PC-3 (cell line): ENCODE data around the gene CHAC2. TPM values are rescaled to one million over a fixed set of nuclear protein-coding genes. Genes with fewer than 3 reads are reported as not detected.
A peak's percentile ranks its signal among the peaks of the same experiment; 100 is the strongest.

Source experiments
- ATAC-seq: fragments of 200-7000 bp; cut with Tn5 transposase; 2 replicates; pipeline ENCODE4 v1.9.1; 2020; ENCODE audit warnings: mild to moderate bottlenecking, moderate library complexity
- BruUV-seq: library from RNA; stranded (reverse); fragments of 400-500 nt; replicated peaks from 2 replicates; lab custom pipeline; 2021; lab: Mats Ljungman, UMichigan
- CTCF ChIA-PET: fragments of 300-600 bp; sonication (Branson Sonifier 250); formaldehyde crosslinking; loops from one replicate; lab custom pipeline; 2022; ENCODE audit warnings: antibody characterized with exemption; lab: Charles Lee
- POLR2A ChIA-PET: fragments of 300-600 bp; sonication (Branson Sonifier 250); formaldehyde crosslinking; loops from one replicate; lab custom pipeline; 2022; ENCODE audit warnings: antibody characterized with exemption; ENCODE audit not compliant: unreplicated experiment; lab: Charles Lee
- DNase-seq: peaks from one replicate; pipeline ENCODE4 v3.0.0-alpha.2; 2015
- H2AFZ ChIP-seq: fragments of 300-600 bp; sonication (generic); 2 replicates; pipeline ENCODE4 v1.6.0; 2016; ENCODE audit warnings: antibody characterized with exemption, low read length
- H3F3A ChIP-seq: fragments of 300-600 bp; sonication (generic); one replicate; pipeline ENCODE4 v1.6.0; 2017; ENCODE audit warnings: antibody characterized with exemption, low read length, control low read depth, mild to moderate bottlenecking; ENCODE audit not compliant: unreplicated experiment
- H3K27ac ChIP-seq: fragments of 300-600 bp; sonication (generic); 2 replicates; pipeline ENCODE4 v1.5.1; 2016; ENCODE audit warnings: mild to moderate bottlenecking, low read length
- H3K27me3 ChIP-seq: fragments of 300-600 bp; sonication (generic); 2 replicates; pipeline ENCODE4 v1.6.1; 2016; ENCODE audit warnings: low read length, mixed read lengths
- H3K36me3 ChIP-seq: fragments of 300-600 bp; sonication (generic); 2 replicates; pipeline ENCODE4 v1.6.1; 2016; ENCODE audit warnings: low read depth, mixed run types, low read length, mixed read lengths
- H3K4me1 ChIP-seq: fragments of 300-600 bp; sonication (generic); 2 replicates; pipeline ENCODE4 v1.5.1; 2016; ENCODE audit warnings: low read length; ENCODE audit not compliant: insufficient read depth
- H3K4me2 ChIP-seq: fragments of 300-600 bp; sonication (generic); 2 replicates; pipeline ENCODE4 v1.6.0; 2016; ENCODE audit warnings: low read length
- H3K4me3 ChIP-seq: fragments of 300-600 bp; sonication (generic); 2 replicates; pipeline ENCODE4 v1.5.1; 2016; ENCODE audit warnings: mild to moderate bottlenecking, low read length, mixed read lengths
- H3K79me2 ChIP-seq: fragments of 300-600 bp; sonication (generic); 2 replicates; pipeline ENCODE4 v1.6.1; 2017; ENCODE audit warnings: low read length, mixed read lengths
- H3K9ac ChIP-seq: fragments of 300-600 bp; sonication (generic); 2 replicates; pipeline ENCODE4 v1.6.0; 2016; ENCODE audit warnings: mild to moderate bottlenecking, low read length
- H3K9me2 ChIP-seq: fragments of 300-600 bp; sonication (generic); replicated peaks from 2 replicates; pipeline ENCODE4 v1.6.1; 2016; ENCODE audit warnings: mixed run types, low read length, mixed read lengths
- H3K9me3 ChIP-seq: fragments of 300-600 bp; sonication (generic); 2 replicates; pipeline ENCODE4 v1.6.1; 2016; ENCODE audit warnings: low read length, mixed read lengths
- H4K20me1 ChIP-seq: fragments of 300-600 bp; sonication (generic); 2 replicates; pipeline ENCODE4 v1.6.1; 2016; ENCODE audit warnings: low read length, mixed read lengths
- CTCF ChIP-seq: fragments of 300-600 bp; sonication (generic); conservative IDR thresholded peaks from 2 replicates; pipeline ENCODE4 v1.5.1; 2017; ENCODE audit warnings: antibody characterized with exemption, low read depth, mild to moderate bottlenecking, low read length
- EZH2 ChIP-seq: fragments of 300-600 bp; sonication (generic); IDR thresholded peaks from one replicate; pipeline ENCODE4 v1.6.1; 2017; ENCODE audit warnings: antibody characterized with exemption, mild to moderate bottlenecking, low read length; ENCODE audit not compliant: unreplicated experiment
- EZH2phosphoT487 ChIP-seq: fragments of 300-600 bp; sonication (generic); IDR thresholded peaks from 2 replicates; pipeline ENCODE4 v1.6.1; 2018; ENCODE audit warnings: mild to moderate bottlenecking, antibody characterized with exemption, low read length, borderline replicate concordance
- intact Hi-C: fragments of 100-400 bp; cut with micrococcal nuclease; formaldehyde crosslinking; loops from 2 replicates; pipeline ENCODE4 v1.9.0; 2023
- total RNA-seq: library from RNA; depleted of rRNA; stranded (reverse); fragments of >200 nt; gene quantifications from 2 replicates; pipeline ENCODE4 v1.2.3, GENCODE V29; 2014

The CHAC2 gene
- total RNA-seq, 1 experiment from 2014 or later = 16.0 TPM

- Histone ChIP-seq H3K27ac (peak overlapping the region; percentile 52), H3K36me3 (no peaks in the 10 kb centered on the region; the same call in 1 of the 2 replicates), H3K4me2 (peak overlapping the region; percentile 88), H3K4me1 (peaks cover 15% of the 10 kb centered on the region), H4K20me1 (0 out of 2 replicates have a peak, but pooled peaks cover 3% of the 10 kb centered on the region), H3K79me2 (peaks cover 97% of the 10 kb centered on the region), H3K27me3 (no peaks in the 10 kb centered on the region), H3F3A (no peaks in the 10 kb centered on the region), H3K4me3 (peak overlapping the region; percentile 96), H3K9me3 (no peaks in the 10 kb centered on the region), H2AFZ (peak overlapping the region; percentile 89), H3K9ac (peak overlapping the region; percentile 83), H3K9me2 (no peaks in the 10 kb centered on the region)
- ChIA-PET CTCF (interaction anchor here (0.7 kb wide), 1 partner anchor 165 kb away, joined by 6 read pairs; no protein-coding TSS in a partner anchor), POLR2A (interaction anchor here (0.5 to 0.6 kb wide), 2 partner anchors 19 to 504 kb away, joined by 3 to 8 read pairs; no protein-coding TSS in a partner anchor)
- ATAC-seq (peak; percentile 37), DNase-seq (peak; percentile 21)
- TF ChIP-seq EZH2 (no peak), EZH2phosphoT487 (no peak), CTCF (no peak)
- BruUV-seq = TSS peak; percentile 65
- intact Hi-C loops = no loop called here
These were observed 18.7 kb downstream of the CHAC2 start for GRCh38 chr2:53786352-53786704.

GRCh38 chr2:53786705-53787613 lies 19.4 kb downstream of the CHAC2 start, which contains the start of the genes ASB3 and ERLEC1:
ASB3 (minus strand) TSS chr2:53786953; CDS start chr2:53765572, 21,381 bp downstream.
ERLEC1 (plus strand) TSS chr2:53787044; CDS start chr2:53787211, 167 bp downstream.
- H3K27ac ChIP-seq = peak within 1 kb of the TSS; percentile 52
- no TSS peak for BruUV-seq
- ATAC-seq = peak; percentile 87
- no peaks in the 10 kb centered on the region; the same call in 1 of the 2 replicates for H3K36me3 ChIP-seq
- H3K4me2 ChIP-seq = peak within 1 kb of the TSS; percentile 88
- POLR2A ChIA-PET = interaction anchor here (0.5 to 0.6 kb wide), 5 partner anchors 13 to 504 kb away, joined by 3 to 8 read pairs (median 4); no protein-coding TSS in a partner anchor
- TF ChIP-seq EZH2 = no peak
- TF ChIP-seq CTCF = peak; percentile 13; the same call in 1 of the 2 replicates
- 0 out of 2 replicates have a peak, but pooled peaks cover 3% of the 10 kb centered on the region for H4K20me1 ChIP-seq
- no peaks in the 10 kb centered on the region for H3K9me2 ChIP-seq
- CTCF ChIA-PET = interaction anchor here (0.7 kb wide), 1 partner anchor 165 kb away, joined by 6 read pairs; no protein-coding TSS in a partner anchor
- peak within 1 kb of the TSS; percentile 96 for H3K4me3 ChIP-seq
- DNase-seq = peak; percentile 83
- H3F3A ChIP-seq = no peaks in the 10 kb centered on the region
- H2AFZ ChIP-seq = peak within 1 kb of the TSS; percentile 89
- no peaks in the 10 kb centered on the region for H3K27me3 ChIP-seq
- peaks cover 15% of the 10 kb centered on the region for H3K4me1 ChIP-seq
- H3K9ac ChIP-seq = peak within 1 kb of the TSS; percentile 83
- no peaks in the 10 kb centered on the region for H3K9me3 ChIP-seq
- H3K79me2 ChIP-seq = peaks cover 90% of the 10 kb centered on the region
- intact Hi-C loops = no loop called here
